OCI-LY1 (cell line): ENCODE data around the gene RMC1.

Experiments used
- H2AFZ ChIP-seq: fragments of 200-600 bp; sonication (generic), shearing (Covaris generic); 2 replicates; pipeline ENCODE4 v1.6.0; 2014; ENCODE audit warnings: antibody characterized with exemption, mild to moderate bottlenecking, low read length
- H3F3A ChIP-seq: fragments of 200-600 bp; sonication (generic), shearing (Covaris generic); 2 replicates; pipeline ENCODE4 v1.6.0; 2014; ENCODE audit warnings: mild to moderate bottlenecking, antibody characterized with exemption, low read length, moderate library complexity; ENCODE audit not compliant: insufficient read depth
- H3K27ac ChIP-seq: fragments of 200-600 bp; sonication (generic); 2 replicates; pipeline ENCODE4 v1.5.1; 2014; ENCODE audit warnings: low read length, mixed run types, mild to moderate bottlenecking, low read depth; ENCODE audit not compliant: poor library complexity, severe bottlenecking
- H3K27me3 ChIP-seq: fragments of 200-600 bp; sonication (generic); 2 replicates; pipeline ENCODE4 v1.6.0; 2014; ENCODE audit warnings: antibody characterized with exemption, mild to moderate bottlenecking, low read length, moderate library complexity; ENCODE audit not compliant: insufficient read depth
- H3K36me3 ChIP-seq: fragments of 200-600 bp; sonication (generic); 2 replicates; pipeline ENCODE4 v1.6.1; 2014; ENCODE audit warnings: mild to moderate bottlenecking, antibody characterized with exemption, low read length, moderate library complexity, mixed read lengths; ENCODE audit not compliant: insufficient read depth
- H3K4me1 ChIP-seq: fragments of 200-600 bp; sonication (generic); 2 replicates; pipeline ENCODE4 v1.5.1; 2014; ENCODE audit warnings: mild to moderate bottlenecking, low read length, moderate library complexity; ENCODE audit not compliant: insufficient read depth, severe bottlenecking
- H3K4me2 ChIP-seq: fragments of 200-600 bp; sonication (generic), shearing (Covaris generic); 2 replicates; pipeline ENCODE4 v1.6.1; 2014; ENCODE audit warnings: low read length
- H3K4me3 ChIP-seq: fragments of 200-600 bp; sonication (generic); 2 replicates; pipeline ENCODE4 v1.5.1; 2014; ENCODE audit warnings: low read length, low read depth, mild to moderate bottlenecking, mixed read lengths; ENCODE audit not compliant: poor library complexity, severe bottlenecking
- H3K79me2 ChIP-seq: fragments of 200-600 bp; shearing (Covaris generic); 2 replicates; pipeline ENCODE4 v1.6.1; 2016; ENCODE audit warnings: mixed run types, low read length, mixed read lengths; ENCODE audit not compliant: insufficient read depth
- H3K9ac ChIP-seq: fragments of 200-600 bp; sonication (generic), shearing (Covaris generic); 2 replicates; pipeline ENCODE4 v1.6.1; 2014; ENCODE audit warnings: mild to moderate bottlenecking, low read length, mixed read lengths
- H3K9me2 ChIP-seq: fragments of 200-600 bp; sonication (generic), shearing (Covaris generic); 2 replicates; pipeline ENCODE4 v1.6.1; 2014; ENCODE audit warnings: low read depth, mild to moderate bottlenecking, low read length, mixed read lengths
- H3K9me3 ChIP-seq: fragments of 200-600 bp; shearing (Covaris generic); 2 replicates; pipeline ENCODE4 v1.6.1; 2014; ENCODE audit warnings: low read length, mixed read lengths
- H4K20me1 ChIP-seq: fragments of 200-600 bp; sonication (generic), shearing (Covaris generic); 2 replicates; pipeline ENCODE4 v1.6.0; 2016; ENCODE audit warnings: mild to moderate bottlenecking, low read length; ENCODE audit not compliant: insufficient read depth
- CTCF ChIP-seq: fragments of 200-600 bp; sonication (generic), shearing (Covaris generic); IDR thresholded peaks from 2 replicates; pipeline ENCODE4 v1.5.1; 2017; ENCODE audit warnings: mild to moderate bottlenecking, antibody characterized with exemption, low read length, moderate library complexity, mixed read lengths
- EZH2 ChIP-seq: fragments of 200-600 bp; sonication (generic), shearing (Covaris generic); IDR thresholded peaks from 2 replicates; pipeline ENCODE4 v1.8.0; 2017; ENCODE audit warnings: borderline replicate concordance, mixed run types, mild to moderate bottlenecking, antibody characterized with exemption, low read length, moderate library complexity, mixed read lengths

RMC1 gene

GRCh38 chr18:23568281-23569138 lies 65.2 kb downstream of the RMC1 start:
- H3K9me2 ChIP-seq, result no peaks in the 10 kb centered on the region
- no peaks in the 10 kb centered on the region for H3K27me3 ChIP-seq
- H3K9me3 ChIP-seq, result no peaks in the 10 kb centered on the region
- TF ChIP-seq EZH2, result no peak
- no peak for TF ChIP-seq CTCF
- no peaks in the 10 kb centered on the region for H3K4me1 ChIP-seq
- H3K4me3 ChIP-seq, result no peak overlapping the region
- no peak overlapping the region for H3K9ac ChIP-seq
- no peaks in the 10 kb centered on the region for H3K79me2 ChIP-seq
- no peak overlapping the region for H3K4me2 ChIP-seq
- no peak overlapping the region for H2AFZ ChIP-seq
- H3F3A ChIP-seq, result no peaks in the 10 kb centered on the region
- H3K36me3 ChIP-seq, result peaks cover 85% of the 10 kb centered on the region
- H3K27ac ChIP-seq, result no peak overlapping the region
- no peaks in the 10 kb centered on the region for H4K20me1 ChIP-seq

GRCh38 chr18:23569299-23570063 lies 66.2 kb downstream of the RMC1 start:
- TF ChIP-seq CTCF, result no peak
- no peak for TF ChIP-seq EZH2
- no peaks in the 10 kb centered on the region for H3K79me2 ChIP-seq
- peaks cover 80% of the 10 kb centered on the region for H3K36me3 ChIP-seq
- H3K4me2 ChIP-seq, result no peak overlapping the region
- no peak overlapping the region for H3K27ac ChIP-seq
- no peaks in the 10 kb centered on the region for H3K27me3 ChIP-seq
- no peaks in the 10 kb centered on the region for H3K9me2 ChIP-seq
- peaks cover 8% of the 10 kb centered on the region for H3K4me1 ChIP-seq
- H2AFZ ChIP-seq, result no peak overlapping the region
- H3K9ac ChIP-seq, result no peak overlapping the region
- H3K4me3 ChIP-seq, result no peak overlapping the region
- H3K9me3 ChIP-seq, result no peaks in the 10 kb centered on the region
- no peaks in the 10 kb centered on the region for H3F3A ChIP-seq
- no peaks in the 10 kb centered on the region for H4K20me1 ChIP-seq

DNA sequence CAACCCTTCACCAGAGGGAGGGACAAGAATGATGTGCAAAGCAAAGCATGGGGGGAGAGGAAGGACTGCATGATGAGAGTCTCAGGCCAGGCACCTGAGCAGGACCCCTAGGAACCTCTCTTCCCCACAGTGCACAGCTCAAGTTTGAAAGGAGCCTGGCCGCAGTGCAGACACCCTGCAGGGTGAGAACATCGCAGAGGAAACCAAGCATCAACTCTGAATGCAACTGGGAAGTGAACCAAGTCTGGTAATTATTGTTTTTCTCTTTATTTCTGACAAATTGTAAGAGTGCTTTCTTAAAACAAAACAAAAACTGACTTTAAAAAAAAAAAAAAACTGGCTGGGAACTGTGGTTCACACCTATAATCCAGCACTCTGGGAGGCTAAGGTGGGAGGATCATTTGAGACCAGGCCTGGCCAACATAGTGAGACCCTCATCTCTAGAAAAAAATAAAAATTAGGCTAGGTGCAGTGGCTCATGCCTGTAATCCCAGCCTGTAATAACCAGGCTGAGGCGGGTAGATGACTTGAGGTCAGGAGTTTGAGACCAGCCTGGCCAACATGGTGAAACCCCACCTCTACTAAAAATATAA lies 67.7 kb downstream of the RMC1 start:
- no peak overlapping the region for H3K4me2 ChIP-seq
- H3K79me2 ChIP-seq, result no peaks in the 10 kb centered on the region
- H2AFZ ChIP-seq, result no peak overlapping the region
- TF ChIP-seq EZH2, result no peak
- TF ChIP-seq CTCF, result no peak
- H3K4me3 ChIP-seq, result no peak overlapping the region
- H3K27me3 ChIP-seq, result no peaks in the 10 kb centered on the region
- no peaks in the 10 kb centered on the region for H3K9me3 ChIP-seq
- H3K27ac ChIP-seq, result no peak overlapping the region
- no peaks in the 10 kb centered on the region for H3K9me2 ChIP-seq
- no peaks in the 10 kb centered on the region for H3F3A ChIP-seq
- peaks cover 69% of the 10 kb centered on the region for H3K36me3 ChIP-seq
- H3K9ac ChIP-seq, result no peak overlapping the region
- peaks cover 16% of the 10 kb centered on the region for H3K4me1 ChIP-seq
- H4K20me1 ChIP-seq, result no peaks in the 10 kb centered on the region
